SJSA1 (cell line): ENCODE results near the gene PRSS56. TPM values are rescaled to one million over a fixed set of nuclear protein-coding genes. Genes with fewer than 3 reads are reported as not detected.

Experiments
- DNase-seq, 2 experiments: peaks; one replicate each; pipeline ENCODE4 v3.0.0-alpha.2; 2015 to 2020; ENCODE audit warnings: low spot score in 2 of 2, low read depth in 1 of 2
- H3K27ac ChIP-seq: fragments of 250-450 bp; sonication (Bioruptor Pico); 2 replicates; pipeline ENCODE4 v1.5.1; 2020; ENCODE audit warnings: mild to moderate bottlenecking, moderate library complexity
- H3K27me3 ChIP-seq: fragments of 250-450 bp; sonication (Bioruptor Pico); replicated peaks from 2 replicates; pipeline ENCODE4 v1.5.1; 2020; ENCODE audit warnings: mild to moderate bottlenecking, moderate library complexity
- H3K36me3 ChIP-seq: fragments of 250-450 bp; sonication (Bioruptor Pico); 2 replicates; pipeline ENCODE4 v1.5.1; 2020; ENCODE audit warnings: mild to moderate bottlenecking
- H3K4me1 ChIP-seq: fragments of 250-450 bp; sonication (Bioruptor Pico); replicated peaks from 2 replicates; pipeline ENCODE4 v1.6.1; 2021; ENCODE audit warnings: mild to moderate bottlenecking
- H3K4me3 ChIP-seq: fragments of 250-450 bp; sonication (Bioruptor Pico); 2 replicates; pipeline ENCODE4 v1.5.1; 2020; ENCODE audit warnings: mild to moderate bottlenecking
- H3K9me3 ChIP-seq: fragments of 250-450 bp; sonication (Bioruptor Pico); replicated peaks from 2 replicates; pipeline ENCODE4 v1.5.1; 2020; ENCODE audit warnings: mild to moderate bottlenecking
- total RNA-seq: library from RNA; depleted of rRNA; stranded (reverse); fragments of >200 nt; shearing (Covaris generic); gene quantifications from 2 replicates; pipeline ENCODE4 v1.2.3, GENCODE V29; 2014

PRSS56 gene
- total RNA-seq, 1 experiment from 2014 or later = not detected

- H3K36me3 ChIP-seq = no peaks in the 10 kb centered on the region
- H3K9me3 ChIP-seq = no peaks in the 10 kb centered on the region
- peaks cover 17% of the 10 kb centered on the region for H3K4me1 ChIP-seq
- DNase-seq = no peak
- peaks cover 50% of the 10 kb centered on the region for H3K27me3 ChIP-seq
- H3K4me3 ChIP-seq = no peak overlapping the region
- H3K27ac ChIP-seq = no peak overlapping the region
Measured at GRCh38 chr2:232521098-232521497, 910 bp downstream of the PRSS56 start.

GRCh38 chr2:232521959-232522622 lies 1.9 kb downstream of the PRSS56 start:
- H3K4me3 ChIP-seq = no peak overlapping the region
- peaks cover 50% of the 10 kb centered on the region for H3K27me3 ChIP-seq
- H3K36me3 ChIP-seq = no peaks in the 10 kb centered on the region
- DNase-seq = peak in 1 of 2 experiments; percentile 36
- peaks cover 17% of the 10 kb centered on the region for H3K4me1 ChIP-seq
- H3K27ac ChIP-seq = no peak overlapping the region
- H3K9me3 ChIP-seq = no peaks in the 10 kb centered on the region

GRCh38 chr2:232522623-232523401 lies 2.6 kb downstream of the PRSS56 start:
- Histone ChIP-seq H3K36me3 (no peaks in the 10 kb centered on the region), H3K4me1 (peaks cover 17% of the 10 kb centered on the region), H3K4me3 (no peak overlapping the region), H3K27me3 (peaks cover 50% of the 10 kb centered on the region), H3K9me3 (no peaks in the 10 kb centered on the region), H3K27ac (no peak overlapping the region)
- no peak for DNase-seq

GRCh38 chr2:232523402-232523681 lies 3.2 kb downstream of the PRSS56 start:
- Histone ChIP-seq H3K4me3 (no peak overlapping the region), H3K4me1 (peaks cover 17% of the 10 kb centered on the region), H3K9me3 (no peaks in the 10 kb centered on the region), H3K27me3 (peaks cover 50% of the 10 kb centered on the region), H3K36me3 (no peaks in the 10 kb centered on the region), H3K27ac (no peak overlapping the region)
- no peak for DNase-seq

GRCh38 chr2:232523682-232524597 lies 3.8 kb downstream of the PRSS56 start:
- DNase-seq = peak; percentile 42 to 64
- H3K4me1 ChIP-seq = peaks cover 17% of the 10 kb centered on the region
- H3K27ac ChIP-seq = no peak overlapping the region
- peak overlapping the region; percentile 20; the same call in 1 of the 2 replicates for H3K4me3 ChIP-seq
- no peaks in the 10 kb centered on the region for H3K36me3 ChIP-seq
- H3K9me3 ChIP-seq = no peaks in the 10 kb centered on the region
- peaks cover 47% of the 10 kb centered on the region for H3K27me3 ChIP-seq

GRCh38 chr2:232524771-232525170 lies 4.6 kb downstream of the PRSS56 start:
- Histone ChIP-seq H3K27ac (no peak overlapping the region), H3K4me3 (no peak overlapping the region), H3K27me3 (peaks cover 51% of the 10 kb centered on the region), H3K9me3 (no peaks in the 10 kb centered on the region), H3K36me3 (no peaks in the 10 kb centered on the region), H3K4me1 (peaks cover 17% of the 10 kb centered on the region)
- DNase-seq = no peak

- H3K9me3 ChIP-seq = no peaks in the 10 kb centered on the region
- H3K36me3 ChIP-seq = no peaks in the 10 kb centered on the region
- no peak overlapping the region for H3K27ac ChIP-seq
- H3K4me3 ChIP-seq = no peak overlapping the region
- H3K4me1 ChIP-seq = peaks cover 17% of the 10 kb centered on the region
- DNase-seq = no peak
- H3K27me3 ChIP-seq = peaks cover 51% of the 10 kb centered on the region
Measured at GRCh38 chr2:232525199-232525598, 5.0 kb downstream of the PRSS56 start.

GRCh38 chr2:232525791-232526371 lies 5.7 kb downstream of the PRSS56 start, which contains the start of gene CHRND:
TSS of gene CHRND (plus strand) at chr2:232526160. CDS start at chr2:232526216, 56 bp downstream.
- Histone ChIP-seq H3K36me3 (no peaks in the 10 kb centered on the region), H3K4me3 (no peak within 1 kb of the TSS), H3K9me3 (no peaks in the 10 kb centered on the region), H3K4me1 (peaks cover 17% of the 10 kb centered on the region), H3K27ac (no peak within 1 kb of the TSS), H3K27me3 (peaks cover 51% of the 10 kb centered on the region)
- no peak for DNase-seq

GRCh38 chr2:232526372-232526941 lies 6.3 kb downstream of the PRSS56 start:
- no peak overlapping the region for H3K27ac ChIP-seq
- no peaks in the 10 kb centered on the region for H3K36me3 ChIP-seq
- no peak for DNase-seq
- H3K4me3 ChIP-seq = no peak overlapping the region
- no peaks in the 10 kb centered on the region for H3K9me3 ChIP-seq
- peaks cover 17% of the 10 kb centered on the region for H3K4me1 ChIP-seq
- H3K27me3 ChIP-seq = peaks cover 45% of the 10 kb centered on the region

- Histone ChIP-seq H3K4me1 (peaks cover 10% of the 10 kb centered on the region), H3K27me3 (peaks cover 30% of the 10 kb centered on the region), H3K4me3 (no peak overlapping the region), H3K9me3 (no peaks in the 10 kb centered on the region), H3K27ac (no peak overlapping the region), H3K36me3 (no peaks in the 10 kb centered on the region)
- no peak for DNase-seq
Measured at GRCh38 chr2:232527905-232528470, 7.8 kb downstream of the PRSS56 start.

GRCh38 chr2:232528746-232529460 lies 8.7 kb downstream of the PRSS56 start:
- H3K27me3 ChIP-seq = peaks cover 21% of the 10 kb centered on the region
- no peaks in the 10 kb centered on the region for H3K9me3 ChIP-seq
- DNase-seq = no peak
- peaks cover 6% of the 10 kb centered on the region for H3K4me1 ChIP-seq
- H3K36me3 ChIP-seq = no peaks in the 10 kb centered on the region
- no peak overlapping the region for H3K27ac ChIP-seq
- no peak overlapping the region for H3K4me3 ChIP-seq

GRCh38 chr2:232529806-232530547 lies 9.8 kb downstream of the PRSS56 start:
- Histone ChIP-seq H3K4me3 (no peak overlapping the region), H3K27ac (no peak overlapping the region), H3K4me1 (no peaks in the 10 kb centered on the region), H3K9me3 (no peaks in the 10 kb centered on the region), H3K27me3 (peaks cover 12% of the 10 kb centered on the region), H3K36me3 (no peaks in the 10 kb centered on the region)
- no peak for DNase-seq
